Ascending aorta (tissue), 2 donors: ENCODE data around the gene NLGN4X. TPM values are rescaled to one million over a fixed set of nuclear protein-coding genes. Genes with fewer than 3 reads are reported as not detected.

ENCODE experiments used
- DNase-seq, 2 donors: peaks; one replicate each; pipeline ENCODE4 v3.0.0-alpha.2; 2019; ENCODE audit warnings: low spot score in 2 of 2
- H3K27ac ChIP-seq, 2 donors: fragments of 200-600 bp; sonication (generic); one replicate each; pipeline ENCODE4 v1.5.1; 2016 to 2017; ENCODE audit warnings: mild to moderate bottlenecking in 1 of 2
- H3K27me3 ChIP-seq: fragments of 200-600 bp; sonication (generic); one replicate; pipeline ENCODE4 v1.5.1; 2017
- H3K36me3 ChIP-seq, 2 donors: fragments of 200-600 bp; sonication (generic); one replicate each; pipeline ENCODE4 v1.5.1; 2016
- H3K4me1 ChIP-seq, 2 donors: fragments of 200-600 bp; sonication (generic); one replicate each; pipeline ENCODE4 v1.5.1; 2016 to 2017; ENCODE audit warnings: mild to moderate bottlenecking in 1 of 2
- H3K4me3 ChIP-seq, 2 donors: fragments of 200-600 bp; sonication (generic); one replicate each; pipeline ENCODE4 v1.5.1; 2016 to 2017; ENCODE audit warnings: mild to moderate bottlenecking in 1 of 2
- H3K9me3 ChIP-seq, 2 donors: fragments of 200-600 bp; sonication (generic); one replicate each; pipeline ENCODE4 v1.5.1; 2016
- CTCF ChIP-seq, 3 experiments: fragments of 200-600 bp in 2 of 3; fragments of 450-650 bp in 1 of 3; sonication (generic) in 2 of 3; IDR thresholded peaks; one replicate each; pipeline ENCODE4 v1.5.1; 2016 to 2019; ENCODE audit warnings: antibody characterized with exemption in 3 of 3, mild to moderate bottlenecking in 1 of 3, moderate library complexity in 1 of 3
- intact Hi-C: fragments of 100-400 bp; cut with DNase I; formaldehyde crosslinking; loops from one replicate; pipeline ENCODE4 v1.15.1; 2023
- total RNA-seq: library from RNA; depleted of rRNA; stranded (reverse); fragments of >200 nt; gene quantifications from one replicate; pipeline ENCODE4 v1.1.0, GENCODE V29; 2016

The NLGN4X gene
- total RNA-seq, 1 donor from 2014 or later, result 1.4 TPM

GRCh38 chrX:5958523-5958922 is 270.1 kb downstream of the NLGN4X start:
- no peak overlapping the region for H3K27ac ChIP-seq
- no peaks in the 10 kb centered on the region for H3K9me3 ChIP-seq
- no peak overlapping the region for H3K4me3 ChIP-seq
- H3K4me1 ChIP-seq, result no peaks in the 10 kb centered on the region
- TF ChIP-seq CTCF (IDR thresholded peaks at IDR 0.05), result no peak
- intact Hi-C loops, result no loop called here
- H3K36me3 ChIP-seq, result no peaks in the 10 kb centered on the region
- no peak for DNase-seq
- no peaks in the 10 kb centered on the region for H3K27me3 ChIP-seq

GRCh38 chrX:5957506-5957905 is 271.2 kb downstream of the NLGN4X start:
- no peak for TF ChIP-seq CTCF (IDR thresholded peaks at IDR 0.05)
- Histone ChIP-seq H3K4me3 (no peak overlapping the region), H3K36me3 (no peaks in the 10 kb centered on the region), H3K27me3 (no peaks in the 10 kb centered on the region), H3K27ac (no peak overlapping the region), H3K4me1 (no peaks in the 10 kb centered on the region), H3K9me3 (no peaks in the 10 kb centered on the region)
- DNase-seq, result no peak
- intact Hi-C loops, result no loop called here

GRCh38 chrX:5936438-5936837 is 292.2 kb downstream of the NLGN4X start:
- no peak overlapping the region for H3K27ac ChIP-seq
- no peak for DNase-seq
- intact Hi-C loops, result no loop called here

GRCh38 chrX:5928224-5928623 is 300.4 kb downstream of the NLGN4X start:
- H3K27ac ChIP-seq, result no peak overlapping the region
- intact Hi-C loops, result no loop called here
- no peak for DNase-seq
- no peak for TF ChIP-seq CTCF (IDR thresholded peaks at IDR 0.05)
- H3K36me3 ChIP-seq, result no peaks in the 10 kb centered on the region
- H3K9me3 ChIP-seq, result no peaks in the 10 kb centered on the region
- H3K4me1 ChIP-seq, result no peaks in the 10 kb centered on the region
- no peaks in the 10 kb centered on the region for H3K27me3 ChIP-seq
- H3K4me3 ChIP-seq, result no peak overlapping the region

More at GRCh38 chrX:5936438-5936837, 292.2 kb downstream of the NLGN4X start:
- Histone ChIP-seq H3K27me3 (no peaks in the 10 kb centered on the region), H3K36me3 (no peaks in the 10 kb centered on the region), H3K4me3 (no peak overlapping the region), H3K4me1 (no peaks in the 10 kb centered on the region), H3K9me3 (no peaks in the 10 kb centered on the region)
- no peak for TF ChIP-seq CTCF (IDR thresholded peaks at IDR 0.05)

GRCh38 chrX:5916945-5917344 is 311.7 kb downstream of the NLGN4X start:
- H3K27ac ChIP-seq, result no peak overlapping the region
- no peaks in the 10 kb centered on the region for H3K4me1 ChIP-seq
- intact Hi-C loops, result no loop called here
- no peak for DNase-seq
- no peaks in the 10 kb centered on the region for H3K9me3 ChIP-seq
- no peak overlapping the region for H3K4me3 ChIP-seq
- TF ChIP-seq CTCF (IDR thresholded peaks at IDR 0.05), result no peak
- no peaks in the 10 kb centered on the region for H3K27me3 ChIP-seq
- H3K36me3 ChIP-seq, result no peaks in the 10 kb centered on the region

- no peak for DNase-seq
- intact Hi-C loops, result no loop called here
- no peaks in the 10 kb centered on the region for H3K9me3 ChIP-seq
These were observed 312.9 kb downstream of the NLGN4X start for GRCh38 chrX:5915783-5916182.

More at GRCh38 chrX:5915783-5916182, 312.9 kb downstream of the NLGN4X start:
- no peaks in the 10 kb centered on the region for H3K27me3 ChIP-seq
- H3K36me3 ChIP-seq, result no peaks in the 10 kb centered on the region
- no peak overlapping the region for H3K27ac ChIP-seq
- H3K4me1 ChIP-seq, result no peaks in the 10 kb centered on the region
- no peak for TF ChIP-seq CTCF (IDR thresholded peaks at IDR 0.05)
- H3K4me3 ChIP-seq, result no peak overlapping the region
